NCI-H524 treated with DMSO at 0.1 percent for 48 hours (cell line): ENCODE measurements around the gene GRM7.

Experiments
- DNase-seq: peaks from one replicate; lab custom pipeline; 2025; lab: John Stamatoyannopoulos, UW

Gene GRM7

GRCh38 chr3:7307410-7307809 is 446.5 kb downstream of the GRM7 start:
- no peak for DNase-seq

- DNase-seq: no peak
These were observed 448.8 kb downstream of the GRM7 start for GRCh38 chr3:7309641-7310102.

- DNase-seq: no peak
These were observed 454.1 kb downstream of the GRM7 start for GRCh38 chr3:7315037-7315436.

- no peak for DNase-seq
These were observed 462.2 kb downstream of the GRM7 start for GRCh38 chr3:7322957-7323669.

GRCh38 chr3:7328339-7328738 is 467.4 kb downstream of the GRM7 start:
- no peak for DNase-seq

- no peak for DNase-seq
These were observed 471.8 kb downstream of the GRM7 start for GRCh38 chr3:7332696-7333095.

GRCh38 chr3:7333125-7333524 is 472.2 kb downstream of the GRM7 start:
- DNase-seq: no peak

- no peak for DNase-seq
These were observed 479.9 kb downstream of the GRM7 start for GRCh38 chr3:7340795-7341194.

GRCh38 chr3:7346364-7346763 is 485.4 kb downstream of the GRM7 start:
- DNase-seq: no peak

- no peak for DNase-seq
These were observed 496.2 kb downstream of the GRM7 start for GRCh38 chr3:7357101-7357500.

- DNase-seq: no peak
These were observed 507.1 kb downstream of the GRM7 start for GRCh38 chr3:7367968-7368367.

GRCh38 chr3:7368597-7368996 is 507.7 kb downstream of the GRM7 start:
- no peak for DNase-seq

- no peak for DNase-seq
These were observed 511.0 kb downstream of the GRM7 start for GRCh38 chr3:7371693-7372572.

GRCh38 chr3:7377103-7377502 is 516.2 kb downstream of the GRM7 start:
- DNase-seq: no peak

- no peak for DNase-seq
These were observed 520.8 kb downstream of the GRM7 start for GRCh38 chr3:7381741-7382140.

GRCh38 chr3:7382293-7383010 is 521.5 kb downstream of the GRM7 start:
- DNase-seq: no peak

- no peak for DNase-seq
These were observed 524.7 kb downstream of the GRM7 start for GRCh38 chr3:7385635-7386034.

- DNase-seq: no peak
These were observed 527.1 kb downstream of the GRM7 start for GRCh38 chr3:7388026-7388425.

- no peak for DNase-seq
These were observed 531.3 kb downstream of the GRM7 start for GRCh38 chr3:7392206-7392605.

- no peak for DNase-seq
These were observed 533.2 kb downstream of the GRM7 start for GRCh38 chr3:7393944-7394605.

GRCh38 chr3:7396534-7396933 is 535.6 kb downstream of the GRM7 start:
- no peak for DNase-seq

- DNase-seq: no peak
These were observed 536.2 kb downstream of the GRM7 start for GRCh38 chr3:7397097-7397496.
